H1 (cell line): Measurements from ENCODE around the gene AGAP1. TPM values are rescaled to one million over a fixed set of nuclear protein-coding genes. Genes with fewer than 3 reads are reported as not detected.

Experiments
- USF2 ChIP-seq: IDR thresholded peaks from 2 replicates; pipeline ENCODE4 v1.6.1; 2011; ENCODE audit warnings: low read length, improper control_type of control experiment
- polyA plus RNA-seq, 7 experiments: library from polyadenylated mRNA; depleted of rRNA in 3 of 7; stranded (reverse) in 5 of 7; unstranded in 2 of 7; fragments of >200 nt in 5 of 7; fragments of 200-250 nt in 2 of 7; gene quantifications; 1 replicate in 5 of 7; 2 replicates in 1 of 7; 4 replicates in 1 of 7; pipeline versions ENCODE4 v1.2.1 to v1.2.3, GENCODE V29; 2011 to 2013; ENCODE audit warnings: missing spikeins in 2 of 7, mixed read lengths in 2 of 7
- total RNA-seq: library from RNA; stranded (reverse); fragmentation: NEBNext Ultra II Directional; extraction: Animal tissue kit (Norgen Biotek cat#: 25700); gene quantifications from 2 replicates; pipeline ENCODE4 v1.2.1, GENCODE V29; 2021

The AGAP1 gene
- total and polyA plus RNA-seq, 2 of the 8 experiments (the other 6 are each of a cell fraction or from before 2014, with no cell fraction given): 18.1 to 39.4 TPM

- no peak for TF ChIP-seq USF2
Measured at GRCh38 chr2:235900631-235901030, 406.8 kb downstream of the AGAP1 start (continued).
